Stimulated activated CD8-positive, alpha-beta memory T cell treated with anti-CD3 and anti-CD28 coated beads, Interleukin-7, amount 100 ng/mL, for 48 hours (primary cell): ENCODE measurements around the gene TANGO6.

Source experiments
- DNase-seq, 2 donors: peaks; one replicate each; pipeline ENCODE4 v3.0.0-alpha.2; 2020; ENCODE audit warnings: low read depth in 1 of 2; ENCODE audit errors: extremely low read depth in 1 of 2

Gene TANGO6

GRCh38 chr16:69088684-69089083, 245.4 kb downstream of the TANGO6 start:
- no peak for DNase-seq

GRCh38 chr16:69089091-69089910, 246.0 kb downstream of the TANGO6 start:
- DNase-seq: peak in 1 of 2 donors; percentile 35

GRCh38 chr16:69093974-69094373, 250.6 kb downstream of the TANGO6 start:
- DNase-seq: no peak

GRCh38 chr16:69094501-69094900, 251.2 kb downstream of the TANGO6 start:
- no peak for DNase-seq

- no peak for DNase-seq
Observed at GRCh38 chr16:69095193-69095592, 251.9 kb downstream of the TANGO6 start.

GRCh38 chr16:69100071-69100691, 256.9 kb downstream of the TANGO6 start:
- DNase-seq: no peak

GRCh38 chr16:69105501-69106361, 262.4 kb downstream of the TANGO6 start, which contains the start of gene HAS3:
Gene HAS3 (plus strand): TSS chr16:69105653. CDS start chr16:69109396, 3,743 bp downstream.
- no peak for DNase-seq

GRCh38 chr16:69106491-69107315, 263.4 kb downstream of the TANGO6 start:
- no peak for DNase-seq

- no peak for DNase-seq
Observed at GRCh38 chr16:69107316-69107962, 264.1 kb downstream of the TANGO6 start.

GRCh38 chr16:69108064-69108904, 265.0 kb downstream of the TANGO6 start:
- DNase-seq: no peak

- no peak for DNase-seq
Observed at GRCh38 chr16:69108905-69109252, 265.5 kb downstream of the TANGO6 start.

- no peak for DNase-seq
Observed at GRCh38 chr16:69109486-69110270, 266.3 kb downstream of the TANGO6 start.

- no peak for DNase-seq
Observed at GRCh38 chr16:69110406-69110805, 267.1 kb downstream of the TANGO6 start.

GRCh38 chr16:69111216-69111875, 268.0 kb downstream of the TANGO6 start:
- DNase-seq: no peak

- DNase-seq: no peak
Observed at GRCh38 chr16:69111876-69112230, 268.5 kb downstream of the TANGO6 start.

GRCh38 chr16:69112285-69113129, 269.2 kb downstream of the TANGO6 start:
- DNase-seq: peak in 1 of 2 donors; percentile 41

- DNase-seq: no peak
Observed at GRCh38 chr16:69113216-69113615, 269.9 kb downstream of the TANGO6 start.
